H1 (cell line): Measurements from ENCODE around the gene GRIK4. TPM values are rescaled to one million over a fixed set of nuclear protein-coding genes. Genes with fewer than 3 reads are reported as not detected.

Experiments used
- CTCF ChIA-PET: fragments of 300-600 bp; sonication (Branson Sonifier 250); formaldehyde crosslinking; loops from one replicate; lab custom pipeline; 2021; ENCODE audit not compliant: partially characterized antibody; lab: Charles Lee
- POLR2A ChIA-PET: fragments of 300-600 bp; sonication (Branson Sonifier 250); formaldehyde crosslinking; loops from one replicate; lab custom pipeline; 2021; ENCODE audit warnings: inconsistent platforms; ENCODE audit not compliant: partially characterized antibody; lab: Charles Lee
- DNase-seq, 2 experiments: peaks; one replicate each; pipeline versions ENCODE4 v3.0.0 to v3.0.0-alpha.2; 2010 to 2022; ENCODE audit warnings: low spot score in 2 of 2, low read depth in 1 of 2, mixed read lengths in 1 of 2
- FAIRE-seq: peaks from 2 replicates; lab custom pipeline; 2011; peaks lifted over from hg19 to GRCh38; lab: Jason Lieb, UNC
- H2AFZ ChIP-seq: 2 replicates; pipeline ENCODE4 v1.8.1; 2012; ENCODE audit warnings: low read length, inconsistent platforms
- H2AK5ac ChIP-seq: 2 replicates; pipeline ENCODE4 v1.6.1; 2013; ENCODE audit warnings: low read depth, low read length
- H2BK120ac ChIP-seq: replicated peaks from 2 replicates; pipeline ENCODE3; 2013; ENCODE audit warnings: low read depth, low read length, inconsistent platforms
- H2BK12ac ChIP-seq: 2 replicates; pipeline ENCODE4 v1.6.1; 2013; ENCODE audit warnings: low read depth, low read length
- H2BK15ac ChIP-seq: 2 replicates; pipeline ENCODE4 v1.6.1; 2013; ENCODE audit warnings: low read length
- H2BK20ac ChIP-seq: 2 replicates; pipeline ENCODE4 v1.6.1; 2013; ENCODE audit warnings: low read length
- H2BK5ac ChIP-seq: 2 replicates; pipeline ENCODE4 v1.6.1; 2013; ENCODE audit warnings: low read depth, low read length
- H3K14ac ChIP-seq: 2 replicates; pipeline ENCODE4 v1.6.1; 2013; ENCODE audit warnings: inconsistent platforms; ENCODE audit not compliant: insufficient read length
- H3K18ac ChIP-seq: 2 replicates; pipeline ENCODE4 v1.6.1; 2013; ENCODE audit warnings: low read length; ENCODE audit errors: extremely low read depth
- H3K23ac ChIP-seq: 2 replicates; pipeline ENCODE4 v1.6.1; 2013; ENCODE audit warnings: inconsistent platforms; ENCODE audit not compliant: insufficient read length
- H3K23me2 ChIP-seq: 2 replicates; pipeline ENCODE4 v1.6.1; 2013; ENCODE audit warnings: low read depth, low read length
- H3K27ac ChIP-seq: 2 replicates; pipeline ENCODE4 v1.6.1; 2011; ENCODE audit warnings: low read depth, low read length, inconsistent platforms
- H3K27me3 ChIP-seq, 4 experiments: replicated peaks in 1 of 4; 1 replicate in 1 of 4; 2 replicates in 3 of 4; pipeline versions ENCODE4 v1.6.1 to v1.8.1; 2011 to 2013; ENCODE audit warnings: low read length in 3 of 4, mild to moderate bottlenecking in 3 of 4, inconsistent platforms in 2 of 4, mixed read lengths in 2 of 4, moderate library complexity in 1 of 4; ENCODE audit not compliant: control insufficient read depth in 3 of 4, insufficient read depth in 3 of 4; ENCODE audit errors: extremely low read depth in 1 of 4
- H3K36me3 ChIP-seq, 4 experiments: 2 replicates each; pipeline versions ENCODE4 v1.6.1 to v1.8.1; 2011 to 2013; ENCODE audit warnings: mild to moderate bottlenecking in 4 of 4, low read length in 3 of 4, moderate library complexity in 2 of 4, control low read depth in 1 of 4, inconsistent platforms in 1 of 4; ENCODE audit not compliant: insufficient read depth in 4 of 4, control insufficient read depth in 2 of 4
- H3K4ac ChIP-seq: replicated peaks from 2 replicates; pipeline ENCODE3; 2013; ENCODE audit warnings: low read length, low read depth, mixed read lengths, inconsistent platforms; ENCODE audit not compliant: insufficient read length
- H3K4me1 ChIP-seq, 4 experiments: replicated peaks in 1 of 4; 1 replicate in 1 of 4; 2 replicates in 3 of 4; pipeline versions ENCODE4 v1.6.1 to v1.8.1; 2011 to 2013; ENCODE audit warnings: low read length in 3 of 4, inconsistent platforms in 2 of 4, mixed read lengths in 1 of 4; ENCODE audit not compliant: insufficient read depth in 4 of 4, control insufficient read depth in 3 of 4
- H3K4me2 ChIP-seq, 2 experiments: 2 replicates each; pipeline versions ENCODE4 v1.6.1 to v1.8.1; 2011 to 2013; ENCODE audit warnings: low read depth in 2 of 2, low read length in 2 of 2, control low read depth in 1 of 2, inconsistent platforms in 1 of 2, mild to moderate bottlenecking in 1 of 2; ENCODE audit not compliant: insufficient read depth in 1 of 2
- H3K4me3 ChIP-seq, 4 experiments: fragments of 200-600, 300-600 bp in 1 of 4; sonication (generic), shearing (Covaris generic), sonication (Bioruptor Twin) in 1 of 4; 2 replicates each; pipeline versions ENCODE4 v1.5.1 to v1.8.1; 2011 to 2016; ENCODE audit warnings: low read length in 4 of 4, low read depth in 3 of 4, control low read depth in 2 of 4, inconsistent platforms in 2 of 4, mild to moderate bottlenecking in 2 of 4, mixed read lengths in 1 of 4, moderate library complexity in 1 of 4; ENCODE audit not compliant: insufficient read depth in 2 of 4; ENCODE audit errors: extremely low read depth in 1 of 4
- H3K56ac ChIP-seq: replicated peaks from 2 replicates; pipeline ENCODE3; 2013; ENCODE audit warnings: low read depth, mild to moderate bottlenecking, mixed read lengths, low read length, inconsistent platforms; ENCODE audit not compliant: insufficient read length
- H3K79me1 ChIP-seq: 2 replicates; pipeline ENCODE4 v1.6.1; 2013; ENCODE audit warnings: low read depth, low read length, control low read depth
- H3K79me2 ChIP-seq, 2 experiments: 2 replicates each; pipeline versions ENCODE4 v1.6.1 to v1.8.1; 2012 to 2013; ENCODE audit warnings: low read length in 2 of 2, mild to moderate bottlenecking in 2 of 2, inconsistent platforms in 1 of 2; ENCODE audit not compliant: insufficient read depth in 2 of 2, control insufficient read depth in 1 of 2
- H3K9ac ChIP-seq, 4 experiments: replicated peaks in 1 of 4; 1 replicate in 1 of 4; 2 replicates in 3 of 4; pipeline versions ENCODE4 v1.6.1 to v1.8.1; 2011 to 2013; ENCODE audit warnings: low read depth in 3 of 4, low read length in 3 of 4, control low read depth in 2 of 4, mild to moderate bottlenecking in 2 of 4, moderate library complexity in 2 of 4, inconsistent platforms in 1 of 4; ENCODE audit errors: extremely low read depth in 1 of 4
- H3K9me3 ChIP-seq, 2 experiments: 2 replicates each; pipeline versions ENCODE4 v1.6.1 to v1.8.1; 2012 to 2013; ENCODE audit warnings: mild to moderate bottlenecking in 2 of 2, moderate library complexity in 2 of 2, control low read depth in 1 of 2, inconsistent platforms in 1 of 2, low read depth in 1 of 2, low read length in 1 of 2, mixed read lengths in 1 of 2; ENCODE audit not compliant: insufficient read depth in 2 of 2
- H4K20me1 ChIP-seq, 2 experiments: replicated peaks in 1 of 2; 2 replicates each; pipeline versions ENCODE3 to v1.8.1; 2011 to 2013; ENCODE audit warnings: inconsistent platforms in 2 of 2, low read length in 2 of 2, mild to moderate bottlenecking in 1 of 2; ENCODE audit not compliant: insufficient read depth in 2 of 2, control insufficient read depth in 1 of 2
- H4K5ac ChIP-seq: 2 replicates; pipeline ENCODE4 v1.6.1; 2013; ENCODE audit warnings: low read length, low read depth, mixed read lengths, inconsistent platforms; ENCODE audit not compliant: insufficient read length
- H4K8ac ChIP-seq: 2 replicates; pipeline ENCODE4 v1.8.0; 2013; ENCODE audit warnings: mild to moderate bottlenecking, moderate library complexity, low read length, inconsistent platforms; ENCODE audit not compliant: insufficient read depth; ENCODE audit errors: extremely low read depth
- H4K91ac ChIP-seq: replicated peaks from 2 replicates; pipeline ENCODE3; 2013; ENCODE audit warnings: low read length, mixed read lengths, inconsistent platforms; ENCODE audit not compliant: insufficient read length
- BCL11A ChIP-seq, 2 experiments: IDR thresholded peaks; one replicate each; pipeline ENCODE4 v1.6.1; 2011; ENCODE audit warnings: low read depth in 2 of 2, low read length in 2 of 2, mild to moderate bottlenecking in 2 of 2
- CHD1 ChIP-seq: IDR thresholded peaks from 2 replicates; pipeline ENCODE4 v1.6.1; 2012; ENCODE audit warnings: low read depth, low read length, improper control_type of control experiment
- FOSL1 ChIP-seq: IDR thresholded peaks from 2 replicates; pipeline ENCODE4 v1.6.1; 2011; ENCODE audit warnings: mild to moderate bottlenecking, low read depth, low read length, moderate library complexity; ENCODE audit not compliant: insufficient read depth
- MAX ChIP-seq: IDR thresholded peaks from 2 replicates; pipeline ENCODE4 v1.6.1; 2012; ENCODE audit warnings: inconsistent platforms
- NRF1 ChIP-seq: IDR thresholded peaks from 2 replicates; pipeline ENCODE4 v1.6.1; 2011; ENCODE audit warnings: mild to moderate bottlenecking, low read depth, low read length, improper control_type of control experiment
- SAP30 ChIP-seq: fragments of 300-600 bp; sonication (generic); IDR thresholded peaks from 2 replicates; pipeline ENCODE4 v1.7.1; 2012; ENCODE audit warnings: low read length, moderate library complexity, mild to moderate bottlenecking, inconsistent platforms; ENCODE audit not compliant: insufficient read depth, insufficient replicate concordance
- SIRT6 ChIP-seq: IDR thresholded peaks from one replicate; pipeline ENCODE4 v1.7.1; 2012; ENCODE audit warnings: low read length, inconsistent platforms
- TCF12 ChIP-seq: IDR thresholded peaks from 2 replicates; pipeline ENCODE4 v1.6.1; 2011; ENCODE audit warnings: low read depth, mild to moderate bottlenecking, low read length
- TEAD4 ChIP-seq: IDR thresholded peaks from 2 replicates; pipeline ENCODE4 v1.6.1; 2012; ENCODE audit warnings: low read depth, low read length, inconsistent platforms, mixed read lengths
- YY1 ChIP-seq: IDR thresholded peaks from 2 replicates; pipeline ENCODE4 v1.6.1; 2011; ENCODE audit warnings: low read depth, mild to moderate bottlenecking, low read length
- WGBS, 2 experiments: shearing (Covaris generic) in 1 of 2; methylation state at CpG; one replicate each; pipeline versions ENCODE4 v1.1.6 to v1.1.7; 2013 to 2015; ENCODE audit warnings: low lambda C conversion rate in 2 of 2, mixed read lengths in 2 of 2, inconsistent platforms in 1 of 2, low coverage in 1 of 2, missing lambda C conversion rate in 1 of 2; ENCODE audit not compliant: insufficient replicate concordance in 2 of 2, insufficient coverage in 1 of 2, insufficient read length in 1 of 2; ENCODE audit errors: extremely low coverage in 1 of 2, missing lambda C conversion rate in 1 of 2; 5-methylcytosine and 5-hydroxymethylcytosine counted together
- polyA plus RNA-seq, 7 experiments: library from polyadenylated mRNA; depleted of rRNA in 3 of 7; stranded (reverse) in 5 of 7; unstranded in 2 of 7; fragments of >200 nt in 5 of 7; fragments of 200-250 nt in 2 of 7; gene quantifications; 1 replicate in 5 of 7; 2 replicates in 1 of 7; 4 replicates in 1 of 7; pipeline versions ENCODE4 v1.2.1 to v1.2.3, GENCODE V29; 2011 to 2013; ENCODE audit warnings: missing spikeins in 2 of 7, mixed read lengths in 2 of 7
- total RNA-seq: library from RNA; stranded (reverse); fragmentation: NEBNext Ultra II Directional; extraction: Animal tissue kit (Norgen Biotek cat#: 25700); gene quantifications from 2 replicates; pipeline ENCODE4 v1.2.1, GENCODE V29; 2021
- TF ChIP-seq, protein P1 (sequence below), 3 experiments: IDR thresholded peaks; 1 replicate in 2 of 3; 2 replicates in 1 of 3; pipeline versions ENCODE4 v1.5.1 to v1.6.1; 2011; ENCODE audit warnings: low read length in 3 of 3, mild to moderate bottlenecking in 3 of 3, inconsistent platforms in 2 of 3, low read depth in 1 of 3, moderate library complexity in 1 of 3; ENCODE audit not compliant: insufficient read depth in 1 of 3; ENCODE audit errors: control extremely low read depth in 1 of 3

GRIK4 gene
- total and polyA plus RNA-seq, 2 of the 8 experiments (the other 6 are each of a cell fraction or from before 2014, with no cell fraction given): 1.2 to 2.9 TPM

GRCh38 chr11:120707098-120707497 lies 195.6 kb downstream of the GRIK4 start:
- H2BK12ac ChIP-seq: no peak overlapping the region
- no peaks in the 10 kb centered on the region for H3K79me1 ChIP-seq
- no peak overlapping the region for H2AFZ ChIP-seq
- no peaks in the 10 kb centered on the region for H3K23me2 ChIP-seq
- ChIA-PET CTCF (interaction anchor here (0.7 to 19.6 kb wide), 8 partner anchors 5 to 95 kb away, joined by 3 to 300 read pairs (median 6); no protein-coding TSS in a partner anchor), POLR2A (no interaction called here)
- no peak overlapping the region for H3K4ac ChIP-seq
- DNase-seq: no peak
- H4K20me1 ChIP-seq: no peaks in the 10 kb centered on the region
- H3K14ac ChIP-seq: no peak overlapping the region
- H3K4me1 ChIP-seq: peaks cover 0 to 8% (median 4%) of the 10 kb centered on the region in 4 experiments; a peak in 3 of 7 replicates
- H3K18ac ChIP-seq: no peak overlapping the region
- H3K27me3 ChIP-seq: no peaks in the 10 kb centered on the region; a peak in 2 of 7 replicates
- no peak for FAIRE-seq
- 93% methylated on average over 4 of the region's 4 CpGs; no CpG with 5 or more reads in 1 of the 2 experiments for WGBS, 2 experiments
- H2BK20ac ChIP-seq: no peak overlapping the region
- no peaks in the 10 kb centered on the region; a peak in 1 of 8 replicates for H3K36me3 ChIP-seq
- no peak overlapping the region for H2BK5ac ChIP-seq
- no peak overlapping the region for H2AK5ac ChIP-seq
- no peak overlapping the region for H2BK120ac ChIP-seq
- no peak overlapping the region for H3K4me3 ChIP-seq
- H4K5ac ChIP-seq: no peak overlapping the region
- 0 out of 4 replicates have a peak, but pooled peaks cover 0 to 2% of the 10 kb centered on the region in 2 experiments for H3K9me3 ChIP-seq
- H3K9ac ChIP-seq: no peak overlapping the region
- no peak overlapping the region for H2BK15ac ChIP-seq
- no peak overlapping the region for H3K56ac ChIP-seq
- H4K8ac ChIP-seq: no peak overlapping the region
- H4K91ac ChIP-seq: no peak overlapping the region
- no peak overlapping the region for H3K4me2 ChIP-seq
- H3K79me2 ChIP-seq: no peaks in the 10 kb centered on the region
- no peak overlapping the region for H3K23ac ChIP-seq
- H3K27ac ChIP-seq: no peak overlapping the region
- TF ChIP-seq, protein P1, sequence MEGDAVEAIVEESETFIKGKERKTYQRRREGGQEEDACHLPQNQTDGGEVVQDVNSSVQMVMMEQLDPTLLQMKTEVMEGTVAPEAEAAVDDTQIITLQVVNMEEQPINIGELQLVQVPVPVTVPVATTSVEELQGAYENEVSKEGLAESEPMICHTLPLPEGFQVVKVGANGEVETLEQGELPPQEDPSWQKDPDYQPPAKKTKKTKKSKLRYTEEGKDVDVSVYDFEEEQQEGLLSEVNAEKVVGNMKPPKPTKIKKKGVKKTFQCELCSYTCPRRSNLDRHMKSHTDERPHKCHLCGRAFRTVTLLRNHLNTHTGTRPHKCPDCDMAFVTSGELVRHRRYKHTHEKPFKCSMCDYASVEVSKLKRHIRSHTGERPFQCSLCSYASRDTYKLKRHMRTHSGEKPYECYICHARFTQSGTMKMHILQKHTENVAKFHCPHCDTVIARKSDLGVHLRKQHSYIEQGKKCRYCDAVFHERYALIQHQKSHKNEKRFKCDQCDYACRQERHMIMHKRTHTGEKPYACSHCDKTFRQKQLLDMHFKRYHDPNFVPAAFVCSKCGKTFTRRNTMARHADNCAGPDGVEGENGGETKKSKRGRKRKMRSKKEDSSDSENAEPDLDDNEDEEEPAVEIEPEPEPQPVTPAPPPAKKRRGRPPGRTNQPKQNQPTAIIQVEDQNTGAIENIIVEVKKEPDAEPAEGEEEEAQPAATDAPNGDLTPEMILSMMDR (IDR thresholded peaks at IDR 0.05; ENCODE audit: control extremely low read depth in 1 of 3, insufficient read depth in 1 of 3, low read depth in 1 of 3, low read length in 3 of 3): no peak
- TF ChIP-seq BCL11A (IDR thresholded peaks at IDR 0.05; ENCODE audit: low read depth in 2 of 2, low read length in 2 of 2) (no peak), CHD1 (no peak), FOSL1 (no peak), TCF12 (no peak), MAX (no peak), YY1 (no peak), SIRT6 (no peak), TEAD4 (no peak), NRF1 (no peak), SAP30 (no peak)
